Nephron (organoid): Measurements from ENCODE around the gene PHYHIPL.

Experiments
- H3K27ac Mint-ChIP-seq, 3 experiments: 2 replicates each; pipeline ENCODE4 v1.8.0; 2020; ENCODE audit warnings: mixed read lengths in 3 of 3, mild to moderate bottlenecking in 2 of 3, moderate library complexity in 1 of 3
- H3K27me3 Mint-ChIP-seq: 2 replicates; pipeline ENCODE4 v1.8.0; 2021; ENCODE audit warnings: low read depth, mild to moderate bottlenecking, moderate library complexity, mixed read lengths
- H3K36me3 Mint-ChIP-seq: 2 replicates; pipeline ENCODE4 v1.8.0; 2020; ENCODE audit warnings: low read depth, mixed read lengths
- H3K4me1 Mint-ChIP-seq: 2 replicates; pipeline ENCODE4 v1.8.0; 2020; ENCODE audit warnings: mixed read lengths
- H3K4me3 Mint-ChIP-seq, 3 experiments: 2 replicates each; pipeline ENCODE4 v1.8.0; 2020; ENCODE audit warnings: mild to moderate bottlenecking in 3 of 3, mixed read lengths in 3 of 3, moderate library complexity in 2 of 3
- H3K9me3 Mint-ChIP-seq: 2 replicates; pipeline ENCODE4 v1.8.0; 2020; ENCODE audit warnings: mixed read lengths
- TF ChIP-seq, protein P1 (sequence below), 3 experiments: fragments of 200-600 bp; sonication (generic); IDR thresholded peaks; one replicate each; pipeline ENCODE4 v1.5.0; 2021; ENCODE audit warnings: antibody characterized with exemption in 3 of 3; ENCODE audit not compliant: unreplicated experiment in 3 of 3

Gene PHYHIPL

DNA sequence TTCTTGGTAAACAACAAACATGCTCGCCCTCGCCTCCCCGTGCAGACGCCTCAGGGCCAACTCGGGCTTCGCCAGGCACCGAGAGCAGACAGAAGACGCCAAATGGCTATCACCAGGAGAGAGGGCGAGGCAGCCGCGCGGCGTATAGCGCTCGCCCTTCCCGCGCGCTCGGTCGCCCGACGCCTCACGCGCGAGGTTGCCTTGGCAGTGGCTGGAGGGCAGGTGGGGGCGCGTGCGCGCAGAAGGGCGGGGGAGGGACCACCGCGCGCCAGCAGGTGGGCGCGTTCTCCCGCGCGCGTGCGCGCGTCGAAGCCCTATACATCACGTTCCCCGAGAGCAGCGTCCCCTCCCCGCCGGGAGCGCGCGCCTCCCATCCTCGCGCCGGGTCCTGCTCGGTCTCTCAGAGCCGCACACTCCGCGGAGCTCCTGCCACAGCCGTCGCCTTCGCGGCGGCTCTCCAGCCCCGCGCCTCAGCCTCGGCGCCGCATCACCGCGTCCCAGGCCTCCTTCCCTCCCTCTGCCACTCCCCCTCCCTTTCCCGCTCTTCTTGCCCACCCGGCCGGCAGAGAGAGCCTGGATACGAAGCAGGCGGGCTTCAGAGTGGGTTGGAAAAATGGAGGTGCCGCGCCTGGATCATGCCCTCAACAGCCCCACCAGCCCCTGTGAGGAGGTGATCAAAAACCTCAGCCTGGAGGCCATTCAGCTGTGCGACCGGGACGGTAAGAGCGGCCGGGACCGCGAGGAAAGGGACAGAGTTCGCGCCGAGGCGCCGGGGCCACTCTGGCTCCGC is at the start of gene PHYHIPL:
Gene PHYHIPL (plus strand): TSS at position 403 of the 790 bp plus-strand sequence. CDS start 211 bp downstream, at position 614.
- peak within 1 kb of the TSS; percentile 94 to 97 (median 95) for H3K4me3 Mint-ChIP-seq
- peaks cover 11% of the 10 kb centered on the region for H3K4me1 Mint-ChIP-seq
- peaks cover 22% of the 10 kb centered on the region for H3K27me3 Mint-ChIP-seq
- H3K36me3 Mint-ChIP-seq = peaks cover 3% of the 10 kb centered on the region
- TF ChIP-seq, protein P1, sequence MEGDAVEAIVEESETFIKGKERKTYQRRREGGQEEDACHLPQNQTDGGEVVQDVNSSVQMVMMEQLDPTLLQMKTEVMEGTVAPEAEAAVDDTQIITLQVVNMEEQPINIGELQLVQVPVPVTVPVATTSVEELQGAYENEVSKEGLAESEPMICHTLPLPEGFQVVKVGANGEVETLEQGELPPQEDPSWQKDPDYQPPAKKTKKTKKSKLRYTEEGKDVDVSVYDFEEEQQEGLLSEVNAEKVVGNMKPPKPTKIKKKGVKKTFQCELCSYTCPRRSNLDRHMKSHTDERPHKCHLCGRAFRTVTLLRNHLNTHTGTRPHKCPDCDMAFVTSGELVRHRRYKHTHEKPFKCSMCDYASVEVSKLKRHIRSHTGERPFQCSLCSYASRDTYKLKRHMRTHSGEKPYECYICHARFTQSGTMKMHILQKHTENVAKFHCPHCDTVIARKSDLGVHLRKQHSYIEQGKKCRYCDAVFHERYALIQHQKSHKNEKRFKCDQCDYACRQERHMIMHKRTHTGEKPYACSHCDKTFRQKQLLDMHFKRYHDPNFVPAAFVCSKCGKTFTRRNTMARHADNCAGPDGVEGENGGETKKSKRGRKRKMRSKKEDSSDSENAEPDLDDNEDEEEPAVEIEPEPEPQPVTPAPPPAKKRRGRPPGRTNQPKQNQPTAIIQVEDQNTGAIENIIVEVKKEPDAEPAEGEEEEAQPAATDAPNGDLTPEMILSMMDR (IDR thresholded peaks at IDR 0.05; ENCODE audit: unreplicated experiment in 3 of 3) = no peak
- H3K27ac Mint-ChIP-seq = peak within 1 kb of the TSS; percentile 40 to 91 (median 85)
- H3K9me3 Mint-ChIP-seq = peaks cover 3% of the 10 kb centered on the region

DNA sequence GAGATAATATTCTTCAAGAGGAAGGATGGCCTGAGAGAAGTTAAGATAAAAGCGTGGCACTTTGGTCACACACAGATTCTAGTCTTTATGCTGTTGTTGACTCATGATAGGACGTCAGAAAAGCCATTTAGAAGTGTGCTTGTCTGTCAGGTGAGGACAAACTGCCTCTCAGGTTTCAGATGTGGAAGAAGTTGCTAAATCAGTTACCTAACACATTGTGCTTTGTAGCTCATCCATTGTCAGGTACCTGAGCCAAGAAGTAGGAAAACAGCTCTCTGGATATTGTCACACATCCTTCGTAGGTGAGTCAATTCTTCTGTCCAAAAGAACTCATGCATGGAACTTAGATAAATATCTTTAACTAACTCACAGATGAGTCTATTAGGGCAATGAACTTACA is 49.5 kb upstream of the PHYHIPL start:
- Mint-ChIP-seq H3K4me3 (no peak overlapping the region), H3K4me1 (peaks cover 40% of the 10 kb centered on the region), H3K36me3 (no peaks in the 10 kb centered on the region), H3K27ac (peak overlapping the region; percentile 83 to 95 (median 88)), H3K27me3 (peaks cover 7% of the 10 kb centered on the region), H3K9me3 (no peaks in the 10 kb centered on the region)
- TF ChIP-seq, protein P1 (IDR thresholded peaks at IDR 0.05; ENCODE audit: unreplicated experiment in 3 of 3) = no peak

DNA sequence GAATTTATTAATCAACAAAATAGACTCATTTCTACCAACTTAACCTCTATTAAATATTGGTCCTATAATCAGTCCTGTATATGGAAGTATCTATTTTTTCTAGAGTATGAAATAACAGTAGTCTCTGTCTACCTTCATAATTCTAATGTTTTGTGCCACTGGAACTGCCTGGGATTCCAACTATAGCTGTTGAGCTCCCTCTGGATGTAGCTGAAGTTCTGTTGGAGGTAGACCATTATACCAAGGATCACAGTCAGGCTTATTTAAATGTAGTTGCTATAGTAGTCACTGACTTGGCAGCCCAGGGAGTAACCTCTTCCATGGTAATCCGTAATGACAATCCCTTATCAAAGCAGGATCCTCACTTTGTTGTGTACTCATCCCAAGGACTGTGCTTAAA is 48.5 kb upstream of the PHYHIPL start:
- Mint-ChIP-seq H3K27ac (peak overlapping the region in 2 of 3 experiments; percentile 45 to 60), H3K4me1 (peaks cover 45% of the 10 kb centered on the region), H3K36me3 (no peaks in the 10 kb centered on the region), H3K4me3 (no peak overlapping the region), H3K9me3 (no peaks in the 10 kb centered on the region), H3K27me3 (peaks cover 7% of the 10 kb centered on the region)
- TF ChIP-seq, protein P1 (IDR thresholded peaks at IDR 0.05; ENCODE audit: unreplicated experiment in 3 of 3) = no peak

DNA sequence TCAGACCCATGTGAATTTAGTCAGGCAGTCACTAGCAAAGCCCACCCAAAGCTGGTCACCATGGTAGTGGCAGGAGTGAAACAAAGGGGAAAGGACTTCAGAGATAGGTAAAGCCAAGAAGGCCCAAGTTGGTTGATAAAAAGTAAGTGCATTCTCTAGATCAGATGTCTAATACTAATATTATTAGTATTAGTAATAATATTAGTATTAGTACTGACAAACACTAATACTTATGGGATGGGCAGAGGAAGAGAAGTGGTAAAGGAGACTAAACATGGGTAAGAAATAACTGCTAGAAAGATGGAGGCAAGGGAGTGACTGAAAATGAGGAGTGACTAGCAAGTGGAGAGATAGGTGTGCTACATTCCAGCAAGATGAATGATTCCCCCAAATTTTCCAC is 46.6 kb upstream of the PHYHIPL start:
- TF ChIP-seq, protein P1 (IDR thresholded peaks at IDR 0.05; ENCODE audit: unreplicated experiment in 3 of 3) = no peak
- Mint-ChIP-seq H3K9me3 (no peaks in the 10 kb centered on the region), H3K4me3 (no peak overlapping the region), H3K27ac (peak overlapping the region in 1 of 3 experiments; percentile 24), H3K27me3 (peaks cover 3% of the 10 kb centered on the region), H3K4me1 (peaks cover 55% of the 10 kb centered on the region), H3K36me3 (no peaks in the 10 kb centered on the region)

DNA sequence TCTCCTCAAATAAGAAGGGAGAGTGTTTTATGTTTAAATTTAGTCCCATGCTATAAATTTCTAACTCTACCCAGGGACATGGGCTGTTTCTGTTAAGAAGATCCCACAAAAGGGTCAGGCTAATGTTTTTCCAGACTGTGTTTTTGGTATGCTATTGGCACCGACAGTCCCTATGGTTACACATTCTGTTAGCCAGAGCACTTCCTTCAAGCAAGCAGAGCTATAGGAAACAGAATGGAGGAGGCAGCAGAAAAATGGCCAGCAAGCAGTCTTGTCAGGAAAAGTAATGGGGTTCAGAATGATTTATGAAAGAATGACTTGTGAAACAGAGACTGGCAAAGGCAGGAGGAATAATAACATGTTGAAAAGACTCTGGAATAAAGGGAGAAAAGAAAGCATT is 44.8 kb upstream of the PHYHIPL start:
- peaks cover 39% of the 10 kb centered on the region for H3K4me1 Mint-ChIP-seq
- H3K27ac Mint-ChIP-seq = peak overlapping the region; percentile 31 to 82 (median 74)
- H3K4me3 Mint-ChIP-seq = no peak overlapping the region
- H3K9me3 Mint-ChIP-seq = no peaks in the 10 kb centered on the region
- TF ChIP-seq, protein P1 (IDR thresholded peaks at IDR 0.05; ENCODE audit: unreplicated experiment in 3 of 3) = no peak
- peaks cover 3% of the 10 kb centered on the region for H3K27me3 Mint-ChIP-seq
- no peaks in the 10 kb centered on the region for H3K36me3 Mint-ChIP-seq
